Measurements from ENCODE around the gene USP47. TPM values are rescaled to one million over a fixed set of nuclear protein-coding genes. Genes with fewer than 3 reads are reported as not detected.

Gene USP47
- total RNA-seq, 1 donor from 2014 or later, result 53.7 TPM

GRCh38 chr11:11839718-11840117, 2.1 kb upstream of the USP47 start:
- no peaks in the 10 kb centered on the region for H3K9me3 ChIP-seq (replicated peaks)
- H3K4me1 ChIP-seq, result peaks cover 36% of the 10 kb centered on the region
- H3K4me3 ChIP-seq, result no peak overlapping the region
- TF ChIP-seq CTCF (IDR thresholded peaks at IDR 0.05; ENCODE audit: borderline replicate concordance), result no peak
- H3K27me3 ChIP-seq (ENCODE audit: low read depth), result no peaks in the 10 kb centered on the region
- H3K27ac ChIP-seq (replicated peaks), result no peak overlapping the region
- intact Hi-C loops (cut with micrococcal nuclease), result no loop called here
- no peaks in the 10 kb centered on the region for H3K36me3 ChIP-seq
- DNase-seq, result no peak

DNA sequence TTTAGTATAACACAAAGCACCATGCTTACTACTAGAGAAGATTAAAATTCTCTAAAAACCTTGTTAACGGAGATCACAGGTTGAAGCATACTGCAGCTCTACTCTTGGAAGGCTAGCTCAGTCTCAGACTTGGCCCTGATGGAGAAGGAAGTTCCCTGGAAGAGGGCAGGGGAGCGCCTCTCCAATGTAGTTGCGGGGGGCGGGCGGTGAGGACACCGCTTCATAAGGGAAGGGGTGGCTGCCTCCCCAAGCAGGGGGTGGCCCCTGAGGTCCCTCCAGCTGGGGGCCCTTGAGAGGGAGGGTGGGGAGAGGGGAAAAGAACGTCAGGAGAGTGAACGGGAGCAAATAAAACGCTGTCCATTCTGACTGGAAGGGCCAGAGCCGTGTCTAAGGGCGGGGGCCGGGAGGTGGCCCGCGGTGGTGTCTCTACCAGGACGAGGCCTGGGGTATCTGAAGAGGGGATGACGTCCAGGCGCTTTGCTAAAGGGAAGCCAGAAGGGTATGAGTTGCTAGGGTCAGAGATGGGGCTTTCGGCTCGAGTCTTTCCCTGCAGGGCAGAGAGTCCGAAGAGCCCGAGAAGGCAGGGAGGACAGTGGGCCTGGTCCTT, 553 bp upstream of the USP47 start:
- peak; percentile 41 for DNase-seq
- intact Hi-C loops (cut with micrococcal nuclease), result no loop called here
- H3K27me3 ChIP-seq (ENCODE audit: low read depth), result no peaks in the 10 kb centered on the region
- H3K36me3 ChIP-seq, result no peaks in the 10 kb centered on the region
- H3K9me3 ChIP-seq (replicated peaks), result no peaks in the 10 kb centered on the region
- peak; percentile 71 for TF ChIP-seq CTCF (IDR thresholded peaks at IDR 0.05; ENCODE audit: borderline replicate concordance)
- peak overlapping the region; percentile 98 for H3K27ac ChIP-seq (replicated peaks)
- peak overlapping the region; percentile 89 for H3K4me3 ChIP-seq
- H3K4me1 ChIP-seq, result peaks cover 51% of the 10 kb centered on the region

- peak; percentile 23 for DNase-seq
- TF ChIP-seq CTCF (IDR thresholded peaks at IDR 0.05; ENCODE audit: borderline replicate concordance), result no peak
- intact Hi-C loops (cut with micrococcal nuclease), result no loop called here
Measured at GRCh38 chr11:11842421-11843008, 743 bp downstream of the USP47 start.

DNA sequence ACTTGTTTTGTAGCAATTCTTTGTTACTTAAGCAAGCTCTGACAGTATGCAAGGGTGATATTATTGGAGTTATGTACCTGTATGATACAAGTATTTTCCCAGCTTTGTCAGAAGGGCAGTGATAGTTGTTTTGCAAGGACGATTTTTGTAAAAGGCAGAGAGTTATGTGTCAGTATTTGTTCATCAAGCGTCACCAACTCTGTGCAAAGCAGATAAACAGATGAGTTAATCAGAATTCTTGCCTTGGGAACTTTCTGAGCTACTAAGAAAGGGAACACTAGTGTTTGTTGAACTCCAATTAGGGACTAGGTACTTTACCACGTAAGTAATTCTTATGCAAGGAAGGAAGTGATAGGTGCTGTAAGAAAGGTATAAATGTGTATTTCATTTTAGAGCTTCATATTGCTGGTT, 1.4 kb downstream of the USP47 start:
- H3K36me3 ChIP-seq, result no peaks in the 10 kb centered on the region
- H3K27me3 ChIP-seq (ENCODE audit: low read depth), result no peaks in the 10 kb centered on the region
- H3K4me1 ChIP-seq, result peaks cover 71% of the 10 kb centered on the region
- no peaks in the 10 kb centered on the region for H3K9me3 ChIP-seq (replicated peaks)
- TF ChIP-seq CTCF (IDR thresholded peaks at IDR 0.05; ENCODE audit: borderline replicate concordance), result no peak
- H3K27ac ChIP-seq (replicated peaks), result peak overlapping the region; percentile 98
- DNase-seq, result no peak
- peak overlapping the region; percentile 89 for H3K4me3 ChIP-seq
- intact Hi-C loops (cut with micrococcal nuclease), result no loop called here

More at GRCh38 chr11:11842421-11843008, 743 bp downstream of the USP47 start:
- H3K27me3 ChIP-seq (ENCODE audit: low read depth), result no peaks in the 10 kb centered on the region
- H3K4me3 ChIP-seq, result peak overlapping the region; percentile 89
- H3K4me1 ChIP-seq, result peaks cover 64% of the 10 kb centered on the region
- no peaks in the 10 kb centered on the region for H3K36me3 ChIP-seq
- H3K9me3 ChIP-seq (replicated peaks), result no peaks in the 10 kb centered on the region
- H3K27ac ChIP-seq (replicated peaks), result peak overlapping the region; percentile 98

DNA sequence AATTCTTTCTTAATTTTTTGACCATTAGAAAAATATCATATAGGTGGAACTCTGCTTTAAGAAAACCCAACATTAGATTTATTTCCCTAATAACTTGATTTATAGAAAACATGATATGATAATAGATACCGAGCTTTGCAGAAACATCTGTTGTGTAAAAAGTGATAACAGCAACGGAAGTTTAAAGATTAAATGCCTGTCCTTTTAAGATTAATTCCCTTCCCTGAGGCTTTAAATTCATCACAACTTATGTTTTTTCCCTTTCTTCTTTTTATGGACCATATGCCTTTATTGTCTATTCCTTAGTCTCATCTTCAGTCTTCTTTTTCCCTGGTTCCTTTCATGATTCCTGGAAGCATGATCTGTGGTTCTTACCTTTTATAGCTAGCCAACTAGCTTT, 1.9 kb downstream of the USP47 start:
- H3K4me1 ChIP-seq, result peaks cover 76% of the 10 kb centered on the region
- peak overlapping the region; percentile 89 for H3K4me3 ChIP-seq
- no peak for TF ChIP-seq CTCF (IDR thresholded peaks at IDR 0.05; ENCODE audit: borderline replicate concordance)
- H3K9me3 ChIP-seq (replicated peaks), result no peaks in the 10 kb centered on the region
- DNase-seq, result no peak
- H3K36me3 ChIP-seq, result no peaks in the 10 kb centered on the region
- intact Hi-C loops (cut with micrococcal nuclease), result no loop called here
- H3K27ac ChIP-seq (replicated peaks), result peak overlapping the region; percentile 98
- no peaks in the 10 kb centered on the region for H3K27me3 ChIP-seq (ENCODE audit: low read depth)
